Type B pancreatic cell (in vitro differentiated cells): ENCODE measurements around the gene CALML6. TPM values are rescaled to one million over a fixed set of nuclear protein-coding genes. Genes with fewer than 3 reads are reported as not detected.

Experiments used
- DNase-seq: peaks from one replicate; pipeline ENCODE4 v3.0.0; 2021; ENCODE audit warnings: mixed read lengths; ENCODE audit not compliant: unreplicated experiment; ENCODE audit errors: extremely low spot score
- H3K27ac Mint-ChIP-seq: 2 replicates; pipeline ENCODE4 v1.8.0; 2021; ENCODE audit warnings: mild to moderate bottlenecking, mixed read lengths
- H3K27me3 Mint-ChIP-seq: 2 replicates; pipeline ENCODE4 v1.8.0; 2021; ENCODE audit warnings: mixed read lengths
- H3K36me3 Mint-ChIP-seq: 2 replicates; pipeline ENCODE4 v1.8.0; 2021; ENCODE audit warnings: mixed read lengths
- H3K4me1 Mint-ChIP-seq: one replicate; pipeline ENCODE4 v1.8.0; 2021; ENCODE audit warnings: mixed read lengths; ENCODE audit not compliant: unreplicated experiment
- H3K4me3 Mint-ChIP-seq: 2 replicates; pipeline ENCODE4 v1.8.0; 2021; ENCODE audit warnings: mild to moderate bottlenecking, mixed read lengths
- H3K9me3 Mint-ChIP-seq: 2 replicates; pipeline ENCODE4 v1.8.0; 2021; ENCODE audit warnings: mixed read lengths
- CTCF ChIP-seq: fragments of 200-600 bp; sonication (generic); conservative IDR thresholded peaks from 2 replicates; pipeline ENCODE4 v1.5.0; 2021; ENCODE audit warnings: antibody characterized with exemption, mild to moderate bottlenecking
- total RNA-seq: library from RNA; stranded (reverse); gene quantifications from 2 replicates; pipeline ENCODE4 v1.2.1, GENCODE V29; 2021; ENCODE audit warnings: low replicate concordance

The CALML6 gene
- total RNA-seq, 1 donor from 2014 or later = 0.65 TPM

GRCh38 chr1:1924386-1924785 lies 9.3 kb downstream of the CALML6 start:
- H3K27ac Mint-ChIP-seq = no peak overlapping the region
- no peak overlapping the region for H3K4me3 Mint-ChIP-seq
- H3K27me3 Mint-ChIP-seq = no peaks in the 10 kb centered on the region
- no peaks in the 10 kb centered on the region for H3K4me1 Mint-ChIP-seq
- H3K9me3 Mint-ChIP-seq = no peaks in the 10 kb centered on the region
- DNase-seq = no peak
- H3K36me3 Mint-ChIP-seq = no peaks in the 10 kb centered on the region
- TF ChIP-seq CTCF = no peak

GRCh38 chr1:1924849-1925248 lies 9.8 kb downstream of the CALML6 start:
- H3K27me3 Mint-ChIP-seq = no peaks in the 10 kb centered on the region

GRCh38 chr1:1925437-1926345 lies 10.6 kb downstream of the CALML6 start:
- H3K27ac Mint-ChIP-seq = no peak overlapping the region
- no peaks in the 10 kb centered on the region for H3K9me3 Mint-ChIP-seq
- H3K4me1 Mint-ChIP-seq = no peaks in the 10 kb centered on the region
- H3K36me3 Mint-ChIP-seq = no peaks in the 10 kb centered on the region
- TF ChIP-seq CTCF = no peak
- no peak overlapping the region for H3K4me3 Mint-ChIP-seq
- no peaks in the 10 kb centered on the region for H3K27me3 Mint-ChIP-seq
- DNase-seq = no peak

More at GRCh38 chr1:1924849-1925248, 9.8 kb downstream of the CALML6 start:
- TF ChIP-seq CTCF = no peak
- DNase-seq = no peak
- Mint-ChIP-seq H3K4me3 (no peak overlapping the region), H3K27ac (no peak overlapping the region), H3K4me1 (no peaks in the 10 kb centered on the region), H3K9me3 (no peaks in the 10 kb centered on the region), H3K36me3 (no peaks in the 10 kb centered on the region)

DNA sequence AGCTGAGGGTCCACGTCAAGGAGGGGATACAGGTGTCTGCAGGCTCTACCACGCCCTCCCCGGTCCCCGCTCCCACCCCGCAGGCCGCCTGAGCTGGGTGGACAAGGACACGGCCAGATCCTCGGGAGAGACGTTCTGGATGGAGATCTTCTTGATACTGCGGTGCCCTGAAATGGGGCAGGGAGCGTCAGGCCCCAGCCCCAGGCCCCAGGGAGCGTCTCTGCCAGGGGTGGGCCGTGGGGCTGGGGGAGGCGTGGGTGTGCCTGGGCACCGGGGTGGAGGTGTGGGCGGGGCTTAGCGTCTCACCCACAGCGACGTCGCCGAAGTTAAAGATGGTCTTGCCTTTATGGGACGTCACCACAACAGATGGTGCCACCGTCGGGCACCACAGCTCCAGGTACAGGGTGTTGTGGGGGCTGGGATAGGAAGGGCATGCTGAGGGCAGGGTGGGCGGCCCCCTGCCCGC lies 11.3 kb downstream of the CALML6 start:
- no peak overlapping the region for H3K27ac Mint-ChIP-seq
- TF ChIP-seq CTCF = no peak
- H3K27me3 Mint-ChIP-seq = no peaks in the 10 kb centered on the region
- no peak overlapping the region for H3K4me3 Mint-ChIP-seq
- no peak for DNase-seq
- no peaks in the 10 kb centered on the region for H3K36me3 Mint-ChIP-seq
- no peaks in the 10 kb centered on the region for H3K9me3 Mint-ChIP-seq
- no peaks in the 10 kb centered on the region for H3K4me1 Mint-ChIP-seq

DNA sequence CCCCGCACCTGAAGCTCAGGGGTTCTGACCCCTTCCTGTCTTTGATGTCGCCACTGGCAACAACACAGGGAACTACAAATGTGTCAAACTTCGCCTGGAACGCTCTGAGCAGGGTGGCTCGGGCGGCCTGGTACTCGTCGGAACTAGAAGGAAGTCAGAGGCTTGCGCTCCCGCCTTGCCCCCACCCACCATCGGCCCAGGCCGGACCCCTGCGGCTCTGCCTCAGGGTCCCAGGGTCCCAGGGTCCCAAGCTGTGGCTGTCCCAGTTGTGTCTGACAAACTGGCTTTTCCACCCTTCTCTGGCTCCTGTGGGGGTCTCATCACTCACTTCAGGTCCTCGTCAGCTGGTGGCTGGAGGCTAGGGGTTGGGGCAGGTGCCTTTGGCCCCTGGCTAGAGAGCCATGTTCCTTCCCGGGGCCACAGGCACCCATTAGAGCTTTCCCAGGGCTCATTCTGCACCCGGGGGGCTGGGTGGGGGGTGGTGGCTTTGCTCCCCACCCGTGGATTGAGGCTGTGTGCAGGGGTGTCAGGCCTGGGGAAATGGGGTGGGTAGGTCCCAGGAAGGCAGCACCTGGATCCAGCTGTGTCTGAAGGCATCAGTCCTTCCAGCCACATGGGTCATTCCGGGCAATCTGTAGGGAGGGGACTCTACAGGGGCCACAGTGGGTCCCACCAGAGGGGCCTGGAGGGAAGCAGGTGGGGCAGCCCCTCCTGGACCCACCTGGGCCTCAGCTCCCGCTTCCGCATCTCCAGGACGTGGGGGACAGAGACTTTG lies 12.0 kb downstream of the CALML6 start:
- H3K36me3 Mint-ChIP-seq = no peaks in the 10 kb centered on the region
- no peaks in the 10 kb centered on the region for H3K27me3 Mint-ChIP-seq
- H3K27ac Mint-ChIP-seq = no peak overlapping the region
- no peak for TF ChIP-seq CTCF
- H3K9me3 Mint-ChIP-seq = no peaks in the 10 kb centered on the region
- DNase-seq = peak; percentile 67
- no peaks in the 10 kb centered on the region for H3K4me1 Mint-ChIP-seq
- no peak overlapping the region for H3K4me3 Mint-ChIP-seq
